ENCODE measurements around the gene HDDC3.
"Not testable (repeated sequence)": the region's sequence is repeated elsewhere in the genome, so short reads cannot be mapped to it uniquely, and the experiment has no call there.

The HDDC3 gene

GRCh38 chr15:90930861-90931574 is 1.3 kb downstream of the HDDC3 start:
- DNase-seq (ENCODE audit: low spot score): no peak

GRCh38 chr15:90929246-90930019 is 2.9 kb downstream of the HDDC3 start:
- DNase-seq (ENCODE audit: low spot score): no peak

GRCh38 chr15:90928106-90928505 is 4.2 kb downstream of the HDDC3 start:
- not testable (repeated sequence) for DNase-seq (ENCODE audit: low spot score)

GRCh38 chr15:90926766-90927165 is 5.6 kb downstream of the HDDC3 start:
- DNase-seq (ENCODE audit: low spot score): not testable (repeated sequence)

GRCh38 chr15:90924375-90924774 is 8.0 kb downstream of the HDDC3 start:
- no peak for DNase-seq (ENCODE audit: low spot score)

- DNase-seq (ENCODE audit: low spot score): not testable (repeated sequence)
Measured at GRCh38 chr15:90922712-90923322, 9.5 kb downstream of the HDDC3 start.

GRCh38 chr15:90921887-90922286 is 10.5 kb downstream of the HDDC3 start:
- no peak for DNase-seq (ENCODE audit: low spot score)

GRCh38 chr15:90918835-90919234 is 13.5 kb downstream of the HDDC3 start:
- no peak for DNase-seq (ENCODE audit: low spot score)

- no peak for DNase-seq (ENCODE audit: low spot score)
Measured at GRCh38 chr15:90918034-90918788, 14.1 kb downstream of the HDDC3 start.

- DNase-seq (ENCODE audit: low spot score): no peak
Measured at GRCh38 chr15:90917569-90917968, 14.8 kb downstream of the HDDC3 start.

GRCh38 chr15:90916461-90916860 is 15.9 kb downstream of the HDDC3 start:
- no peak for DNase-seq (ENCODE audit: low spot score)

- no peak for DNase-seq (ENCODE audit: low spot score)
Measured at GRCh38 chr15:90915808-90916440, 16.4 kb downstream of the HDDC3 start.

GRCh38 chr15:90915216-90915807 is 17.0 kb downstream of the HDDC3 start:
- no peak for DNase-seq (ENCODE audit: low spot score)

- no peak for DNase-seq (ENCODE audit: low spot score)
Measured at GRCh38 chr15:90914305-90915080, 17.9 kb downstream of the HDDC3 start.

GRCh38 chr15:90913398-90913944 is 18.9 kb downstream of the HDDC3 start:
- no peak for DNase-seq (ENCODE audit: low spot score)

GRCh38 chr15:90912770-90913075 is 19.6 kb downstream of the HDDC3 start:
- DNase-seq (ENCODE audit: low spot score): no peak

GRCh38 chr15:90911906-90912769 is 20.2 kb downstream of the HDDC3 start:
- no peak for DNase-seq (ENCODE audit: low spot score)

GRCh38 chr15:90911302-90911623 is 21.1 kb downstream of the HDDC3 start:
- no peak for DNase-seq (ENCODE audit: low spot score)

- DNase-seq (ENCODE audit: low spot score): no peak
Measured at GRCh38 chr15:90910441-90911301, 21.7 kb downstream of the HDDC3 start.

Data from CD4-positive, alpha-beta T cell treated with Interleukin-15 for 4 hours (primary cell).